HG03025 (cell line): ENCODE measurements around the gene TMC3.
A peak's percentile ranks its signal among the peaks of the same experiment; 100 is the strongest.

Experiments used
- ATAC-seq: cut with Tn5 transposase; IDR thresholded peaks from one replicate; pipeline ENCODE4 v1.9.1; 2021; ENCODE audit warnings: mild to moderate bottlenecking, moderate library complexity; ENCODE audit not compliant: unreplicated experiment, low FRiP score

TMC3 gene

GRCh38 chr15:81301385-81301784 is 72.6 kb downstream of the TMC3 start:
- ATAC-seq: no peak

- no peak for ATAC-seq
Observed at GRCh38 chr15:81299630-81300273, 74.3 kb downstream of the TMC3 start.

GRCh38 chr15:81299156-81299555 is 74.9 kb downstream of the TMC3 start:
- ATAC-seq: no peak

- ATAC-seq: no peak
Observed at GRCh38 chr15:81298611-81299010, 75.4 kb downstream of the TMC3 start.

- ATAC-seq: no peak
Observed at GRCh38 chr15:81297603-81298575, 76.1 kb downstream of the TMC3 start.

GRCh38 chr15:81297147-81297572 is 76.9 kb downstream of the TMC3 start:
- no peak for ATAC-seq

- ATAC-seq: peak; percentile 43
Observed at GRCh38 chr15:81296673-81297072, 77.3 kb downstream of the TMC3 start.

GRCh38 chr15:81296186-81296585 is 77.8 kb downstream of the TMC3 start:
- no peak for ATAC-seq

- ATAC-seq: no peak
Observed at GRCh38 chr15:81295486-81296121, 78.4 kb downstream of the TMC3 start.

- no peak for ATAC-seq
Observed at GRCh38 chr15:81294516-81294880, 79.5 kb downstream of the TMC3 start.

- peak; percentile 62 for ATAC-seq
Observed at GRCh38 chr15:81293728-81294515, 80.1 kb downstream of the TMC3 start.

GRCh38 chr15:81292523-81293001 is 81.5 kb downstream of the TMC3 start:
- peak; percentile 25 for ATAC-seq

- no peak for ATAC-seq
Observed at GRCh38 chr15:81291916-81292522, 82.0 kb downstream of the TMC3 start.

- no peak for ATAC-seq
Observed at GRCh38 chr15:81289910-81290309, 84.1 kb downstream of the TMC3 start.

- no peak for ATAC-seq
Observed at GRCh38 chr15:81288616-81289015, 85.4 kb downstream of the TMC3 start.

- ATAC-seq: no peak
Observed at GRCh38 chr15:81288040-81288439, 86.0 kb downstream of the TMC3 start.

GRCh38 chr15:81286621-81287121 is 87.3 kb downstream of the TMC3 start:
- ATAC-seq: no peak

GRCh38 chr15:81285461-81285860 is 88.6 kb downstream of the TMC3 start:
- ATAC-seq: no peak

- ATAC-seq: no peak
Observed at GRCh38 chr15:81284256-81285031, 89.6 kb downstream of the TMC3 start.
